GM19372 (cell line): ENCODE measurements around the gene GNAL.

Experiments used
- ATAC-seq: cut with Tn5 transposase; IDR thresholded peaks from one replicate; pipeline ENCODE4 v1.9.1; 2021; ENCODE audit warnings: mild to moderate bottlenecking, low read depth, moderate library complexity; ENCODE audit not compliant: unreplicated experiment

GNAL gene

DNA sequence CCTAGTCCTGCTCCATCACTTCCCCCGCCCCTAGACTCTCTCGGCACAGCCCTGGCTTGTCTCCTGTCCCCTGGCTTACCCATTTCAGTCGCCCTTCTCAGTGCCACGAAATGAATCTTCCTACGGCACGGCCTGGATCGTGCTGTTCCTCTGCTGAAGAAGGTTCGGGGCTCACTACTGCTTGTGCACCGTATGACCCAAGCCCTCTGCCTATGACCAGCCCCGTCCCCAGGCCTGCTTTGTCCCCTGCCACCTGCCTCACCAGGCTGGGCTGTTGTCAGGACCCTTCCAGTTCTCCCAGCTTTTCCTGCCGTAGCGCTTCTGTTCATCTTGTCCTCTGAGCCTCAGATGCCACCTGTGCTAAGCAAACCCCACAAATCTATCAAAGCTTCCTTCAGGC, 176.0 kb downstream of the GNAL start:
- ATAC-seq = no peak

DNA sequence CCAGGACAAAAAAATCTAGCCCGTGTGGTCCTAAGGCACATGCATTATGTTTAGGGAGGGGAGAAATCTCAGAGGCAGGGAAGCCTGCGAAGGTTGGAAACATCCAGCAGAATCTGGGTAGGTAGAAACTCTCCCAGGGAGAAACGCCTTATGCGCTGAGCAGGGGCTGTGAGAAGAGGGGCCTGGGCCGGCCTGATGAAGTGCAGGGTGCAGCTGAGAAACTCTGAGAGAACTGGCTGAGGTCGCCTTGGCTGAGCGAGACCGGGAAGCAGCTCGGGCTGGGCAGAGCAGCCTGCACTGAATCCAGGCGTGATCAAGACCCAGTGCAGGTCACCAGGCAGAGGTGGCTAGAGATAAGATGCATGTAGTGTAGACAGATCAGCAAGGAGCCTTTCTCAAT, 177.3 kb downstream of the GNAL start:
- ATAC-seq = no peak

DNA sequence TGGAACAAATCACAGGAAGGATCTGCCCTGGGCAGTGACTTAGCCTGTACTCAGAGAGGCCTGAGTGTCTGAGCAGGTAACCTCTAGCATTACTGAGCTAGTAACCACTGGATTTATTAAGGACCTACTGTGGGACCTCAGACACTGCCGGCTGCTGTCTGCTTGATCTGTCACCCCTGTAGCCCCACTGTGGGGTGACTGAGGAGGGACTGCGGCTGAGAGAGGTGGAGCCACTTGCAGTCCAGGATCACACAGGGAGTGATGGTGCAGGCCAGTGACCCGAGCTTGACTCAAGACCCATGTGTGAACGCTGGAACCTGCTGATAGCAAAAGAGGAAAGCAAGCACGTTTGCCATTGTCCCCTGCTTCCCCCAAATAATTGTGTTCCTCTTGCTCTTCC, 177.7 kb downstream of the GNAL start:
- ATAC-seq = no peak

DNA sequence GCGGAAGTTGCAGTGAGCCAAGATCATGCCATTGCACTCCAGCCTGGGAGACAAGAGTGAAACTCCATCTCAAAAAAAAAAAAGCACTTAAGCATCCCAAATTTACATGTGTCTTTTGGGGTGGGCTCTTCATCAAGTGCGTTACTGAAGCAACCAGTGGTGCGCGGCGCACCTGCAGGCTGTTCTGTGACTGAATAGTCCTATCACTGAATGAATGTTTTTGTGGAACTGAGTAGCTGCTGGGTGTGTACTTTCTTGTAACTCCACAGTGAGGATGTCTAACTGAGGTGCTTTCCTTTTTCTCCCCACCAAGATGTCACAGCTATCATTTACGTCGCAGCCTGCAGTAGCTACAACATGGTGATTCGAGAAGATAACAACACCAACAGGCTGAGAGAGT, 179.2 kb downstream of the GNAL start:
- ATAC-seq = no peak

DNA sequence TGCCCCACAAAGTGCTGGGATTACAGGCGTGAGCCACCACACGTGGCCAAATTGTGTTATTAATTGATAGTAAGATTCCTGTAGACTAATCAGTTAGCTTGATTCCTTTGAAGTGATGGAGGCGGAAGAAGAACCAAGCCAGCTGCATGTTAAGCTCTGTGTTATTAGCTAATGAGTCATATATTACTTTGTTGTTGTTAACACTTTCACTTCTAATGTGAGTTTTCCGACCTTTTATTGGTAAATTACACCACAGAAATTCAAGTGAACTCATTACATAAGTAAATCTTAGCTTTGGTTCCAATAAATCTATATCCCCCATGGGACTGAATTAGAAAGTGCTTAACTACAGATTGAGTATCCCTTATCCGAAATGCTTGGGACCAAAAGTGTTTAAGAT, 182.4 kb downstream of the GNAL start:
- no peak for ATAC-seq

DNA sequence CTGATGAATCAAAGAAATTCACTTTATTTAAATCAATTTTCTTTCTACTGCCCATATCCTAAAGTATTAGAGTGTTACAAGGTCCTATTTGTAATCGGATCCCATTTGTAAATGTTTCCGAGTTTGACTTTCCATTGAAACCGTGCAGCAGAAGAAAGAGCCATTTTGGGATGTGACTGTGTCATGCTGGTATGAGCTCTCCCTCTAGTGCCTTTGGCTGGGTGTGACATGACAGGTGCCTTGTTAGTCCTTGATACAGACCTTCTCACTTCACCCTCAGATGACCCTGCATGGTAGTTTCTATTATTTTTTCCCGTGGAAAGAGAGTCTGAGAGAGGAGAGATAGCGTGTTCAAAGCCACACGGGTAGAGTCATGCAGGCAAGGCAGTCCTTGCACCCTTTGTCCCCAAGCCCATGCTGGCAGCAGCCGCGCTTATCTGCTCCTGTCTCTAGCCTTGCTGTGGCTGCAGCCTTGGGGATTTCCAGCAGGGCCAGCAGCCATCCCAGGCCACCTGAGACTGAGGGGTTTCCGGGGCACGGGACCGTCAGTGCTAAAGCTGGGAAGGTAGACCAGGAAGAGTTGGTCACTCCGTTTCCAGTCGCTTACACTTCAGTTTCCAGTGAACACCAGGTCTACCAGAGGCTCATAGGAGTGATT, 183.5 kb downstream of the GNAL start:
- no peak for ATAC-seq

DNA sequence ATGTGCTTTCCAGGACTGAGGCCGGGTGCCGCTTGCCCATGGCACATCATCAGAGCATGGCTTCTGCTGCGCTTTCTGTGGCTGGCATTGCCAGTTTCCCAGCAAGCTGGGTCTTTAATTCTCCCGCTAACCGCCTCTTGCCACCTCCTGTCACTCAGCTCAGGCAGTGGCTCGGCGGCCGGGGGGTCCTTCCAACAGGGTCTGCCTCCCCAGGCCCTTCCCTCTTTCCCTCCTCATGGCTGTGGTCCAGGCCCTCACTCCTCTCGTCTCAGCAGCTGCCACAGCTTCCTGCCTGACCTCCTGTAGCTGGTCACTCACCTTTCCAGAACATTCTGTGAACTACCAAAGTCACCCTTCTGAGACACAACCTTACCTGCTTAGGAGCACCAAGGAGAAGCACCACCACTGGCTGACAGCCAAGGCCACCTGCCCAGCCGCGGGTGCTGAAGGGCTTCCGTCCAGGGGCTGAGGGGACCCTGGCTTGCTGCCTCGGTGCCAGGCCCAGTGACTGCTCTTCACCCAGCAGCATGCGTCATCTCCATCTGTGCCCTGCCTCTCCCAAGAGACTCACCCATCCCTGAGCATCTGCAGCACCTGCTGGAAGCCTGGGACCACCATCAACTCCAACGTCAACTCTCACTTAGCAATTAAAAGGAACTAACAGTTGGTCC, 184.7 kb downstream of the GNAL start:
- no peak for ATAC-seq

DNA sequence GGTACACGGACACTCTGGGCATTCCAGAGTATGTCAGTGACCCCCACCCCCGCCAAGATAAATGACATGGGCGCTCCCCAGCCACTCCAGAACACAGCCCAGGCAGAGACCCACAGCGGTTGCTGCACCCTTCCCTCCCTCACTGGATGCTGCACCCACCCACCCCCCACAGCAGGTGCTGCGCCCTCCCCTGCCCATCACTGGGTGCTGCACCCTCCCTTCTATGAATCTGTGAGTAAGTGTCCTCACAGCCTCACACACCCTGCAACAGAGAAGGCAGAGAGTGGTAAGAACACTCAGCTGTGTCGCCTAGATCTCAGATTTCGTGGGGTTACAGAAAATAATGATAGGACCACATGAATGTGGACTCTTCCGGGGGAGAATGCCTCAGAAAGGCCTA, 185.6 kb downstream of the GNAL start:
- no peak for ATAC-seq

DNA sequence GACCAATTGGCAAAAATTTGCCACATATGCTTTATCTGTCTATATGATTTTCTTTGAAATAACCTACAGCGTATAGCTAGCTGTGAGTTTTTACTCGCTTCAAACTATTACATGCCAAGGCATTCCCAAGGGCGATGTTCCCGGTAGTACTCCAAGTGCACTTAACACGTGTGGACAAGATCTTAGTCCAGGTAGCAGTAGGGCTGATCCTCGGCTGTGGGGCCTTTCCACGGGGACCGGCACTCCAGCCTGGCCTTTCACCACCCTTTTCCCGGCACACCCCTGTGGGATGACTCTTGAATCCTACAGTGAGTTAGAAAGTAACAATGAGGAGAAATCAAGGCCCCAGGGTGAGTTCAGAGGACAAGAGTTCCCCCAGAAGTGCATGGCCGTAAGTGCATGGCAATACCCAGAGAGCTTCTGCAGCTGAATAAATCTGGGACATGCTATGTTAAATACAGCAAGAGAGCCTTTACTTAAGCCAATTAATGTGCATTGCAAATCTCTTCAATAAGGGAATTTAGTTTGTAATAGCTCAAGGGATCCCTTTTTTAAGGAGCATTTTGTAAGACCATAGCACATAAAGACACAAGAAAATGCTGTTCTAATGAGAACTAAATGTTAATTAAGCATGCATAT, 188.6 kb downstream of the GNAL start:
- ATAC-seq = no peak

DNA sequence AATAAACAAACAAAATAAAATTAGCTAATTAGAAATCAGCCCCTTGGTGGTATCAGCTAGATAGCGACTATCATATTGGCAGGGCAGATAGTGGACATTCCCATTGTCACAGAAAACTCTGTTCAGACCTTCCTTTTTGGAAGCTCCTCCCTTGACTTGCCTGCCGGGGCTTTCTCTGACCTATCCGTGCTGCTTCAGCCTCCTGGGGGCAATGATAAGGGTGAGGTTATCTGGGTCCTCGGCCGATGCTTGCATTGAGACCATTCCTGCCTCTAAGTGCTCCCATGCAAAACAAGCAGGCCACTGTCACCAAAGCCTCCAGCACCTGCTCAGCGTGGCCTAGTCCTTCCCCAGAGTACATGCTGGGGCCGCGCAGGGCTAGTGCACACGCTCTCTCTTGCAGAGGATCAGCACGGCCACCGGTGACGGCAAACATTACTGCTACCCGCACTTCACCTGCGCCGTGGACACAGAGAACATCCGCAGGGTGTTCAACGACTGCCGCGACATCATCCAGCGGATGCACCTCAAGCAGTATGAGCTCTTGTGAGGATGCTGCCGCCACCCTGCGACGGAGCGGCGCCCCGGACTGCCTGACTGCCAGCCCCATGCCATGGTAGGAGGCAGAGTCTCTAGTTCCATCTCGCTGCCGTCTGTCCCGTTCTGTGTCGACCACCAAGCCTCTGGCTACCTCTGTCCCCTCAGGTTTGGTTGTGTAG, 191.7 kb downstream of the GNAL start:
- ATAC-seq = no peak

DNA sequence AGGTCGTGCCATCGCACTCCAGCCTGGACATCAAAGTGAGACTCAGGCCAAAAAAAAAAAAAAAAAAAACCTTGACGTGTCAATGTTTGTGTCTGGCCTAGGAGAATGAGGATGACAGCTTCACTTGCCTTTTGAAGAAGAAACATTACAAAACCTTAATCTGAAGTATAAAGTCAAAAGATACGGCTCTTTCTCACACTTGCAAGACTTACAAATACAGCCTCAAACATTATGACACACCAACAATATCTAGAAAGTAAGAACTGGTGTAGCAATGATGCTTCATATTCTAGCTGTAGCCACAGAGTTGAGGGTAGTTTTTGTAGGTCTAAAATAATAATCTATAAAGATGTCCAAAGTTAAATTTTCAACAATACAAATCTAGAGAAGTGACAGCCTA, 193.6 kb downstream of the GNAL start:
- ATAC-seq = no peak

DNA sequence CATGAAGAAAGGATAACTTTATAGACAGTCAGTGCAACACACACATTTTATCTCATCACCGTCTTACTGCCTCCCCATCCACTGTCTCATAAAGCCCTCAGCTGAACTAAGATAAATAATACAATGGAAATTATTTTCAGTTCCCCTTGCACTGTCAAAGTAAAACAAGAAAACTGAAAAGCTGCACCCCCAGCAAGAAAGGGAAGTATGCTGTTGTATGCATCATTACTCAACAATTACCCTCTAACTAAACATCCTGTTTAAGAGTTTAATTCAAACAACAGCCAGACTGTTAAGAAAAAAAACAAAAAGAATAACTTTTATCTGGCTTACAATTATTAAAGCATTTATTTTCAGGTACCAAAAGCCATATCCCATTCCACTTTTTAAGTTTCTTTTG, 194.1 kb downstream of the GNAL start:
- ATAC-seq = no peak

DNA sequence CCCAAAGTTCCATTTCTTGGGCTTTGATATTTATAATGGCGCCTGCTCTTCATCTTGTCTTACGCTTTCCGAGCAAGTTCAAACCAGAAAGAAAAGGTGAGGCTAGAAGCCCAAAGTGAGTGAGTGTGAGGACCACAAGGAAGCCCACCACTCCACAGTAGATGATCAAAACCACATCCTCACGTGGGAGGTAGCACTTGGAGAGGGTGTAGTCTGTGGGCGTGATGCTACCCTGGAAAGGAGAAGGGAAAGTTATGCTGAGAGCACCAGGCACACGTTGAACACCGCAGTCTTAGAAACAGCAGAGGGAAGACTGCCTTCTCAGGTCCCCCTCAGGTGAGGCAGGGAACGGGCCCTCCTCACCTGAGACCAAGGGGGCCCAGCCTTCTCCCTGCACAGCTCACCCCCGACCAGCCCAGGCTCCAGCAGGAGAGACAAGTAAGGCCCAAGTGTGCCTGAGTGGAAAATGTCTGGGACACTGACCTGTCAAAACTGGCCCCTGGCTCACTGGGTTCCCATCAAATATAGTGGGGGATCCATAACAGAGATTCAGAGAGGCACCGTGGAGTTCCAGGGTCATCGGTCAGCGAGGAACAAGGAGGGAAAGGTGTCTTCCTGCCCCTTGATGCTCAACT, 195.4 kb downstream of the GNAL start:
- no peak for ATAC-seq

DNA sequence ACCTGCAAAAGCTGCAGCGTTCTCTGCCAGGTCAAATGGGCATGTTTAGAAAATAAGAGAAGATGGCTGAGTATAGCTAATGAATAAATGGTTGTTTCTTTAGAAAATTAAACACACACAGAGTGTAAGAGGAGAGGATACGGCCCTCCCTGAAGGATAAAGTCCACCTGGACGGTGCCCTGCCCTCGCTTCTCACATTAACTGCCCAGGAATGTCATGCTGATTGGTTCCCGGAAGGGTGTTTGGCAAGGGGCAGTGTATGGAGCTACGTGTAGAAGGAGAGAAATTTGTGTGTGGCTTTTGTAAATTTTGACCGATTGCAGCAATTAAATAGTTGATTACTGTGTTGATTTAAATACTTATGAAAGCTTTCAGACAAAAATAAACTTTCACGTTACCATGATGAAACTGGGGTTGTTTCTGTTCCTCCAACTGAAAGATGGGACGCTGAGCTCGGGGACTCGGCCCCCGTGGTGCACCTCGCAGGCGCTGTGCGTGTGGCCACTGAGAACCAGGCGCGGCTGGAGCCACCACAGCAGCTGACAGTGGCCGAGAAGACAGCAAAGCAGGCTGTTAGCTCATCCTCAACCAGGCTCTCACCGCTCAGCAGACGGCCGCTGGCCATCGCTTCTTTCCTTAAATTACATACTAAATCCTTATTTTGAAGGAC, 196.3 kb downstream of the GNAL start:
- no peak for ATAC-seq

DNA sequence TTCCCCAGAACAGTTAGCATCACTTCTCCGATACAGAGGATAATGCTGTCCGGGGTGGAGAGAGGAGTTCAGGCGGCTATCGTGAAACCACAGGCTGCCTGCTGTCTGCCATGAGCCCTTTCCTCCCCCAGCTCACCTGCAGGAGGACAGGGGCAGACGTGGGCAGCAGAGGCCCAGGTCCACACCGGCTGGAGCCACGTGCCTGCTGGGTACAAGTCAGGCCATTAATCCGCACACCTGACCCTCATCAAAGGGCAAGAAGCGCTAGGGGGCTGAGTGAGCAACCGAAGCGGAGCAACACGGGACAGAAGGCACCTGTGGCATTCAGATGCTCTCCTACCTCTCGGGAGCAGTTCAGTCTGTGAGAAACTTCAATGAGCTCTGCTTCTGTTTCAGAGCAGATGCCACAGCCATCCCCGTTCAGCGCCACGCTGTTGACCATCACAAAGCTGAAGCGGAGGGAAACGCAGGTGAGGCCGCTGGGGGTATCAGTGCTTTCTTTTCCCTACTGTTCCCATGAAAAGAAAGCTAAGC, 197.6 kb downstream of the GNAL start:
- no peak for ATAC-seq

DNA sequence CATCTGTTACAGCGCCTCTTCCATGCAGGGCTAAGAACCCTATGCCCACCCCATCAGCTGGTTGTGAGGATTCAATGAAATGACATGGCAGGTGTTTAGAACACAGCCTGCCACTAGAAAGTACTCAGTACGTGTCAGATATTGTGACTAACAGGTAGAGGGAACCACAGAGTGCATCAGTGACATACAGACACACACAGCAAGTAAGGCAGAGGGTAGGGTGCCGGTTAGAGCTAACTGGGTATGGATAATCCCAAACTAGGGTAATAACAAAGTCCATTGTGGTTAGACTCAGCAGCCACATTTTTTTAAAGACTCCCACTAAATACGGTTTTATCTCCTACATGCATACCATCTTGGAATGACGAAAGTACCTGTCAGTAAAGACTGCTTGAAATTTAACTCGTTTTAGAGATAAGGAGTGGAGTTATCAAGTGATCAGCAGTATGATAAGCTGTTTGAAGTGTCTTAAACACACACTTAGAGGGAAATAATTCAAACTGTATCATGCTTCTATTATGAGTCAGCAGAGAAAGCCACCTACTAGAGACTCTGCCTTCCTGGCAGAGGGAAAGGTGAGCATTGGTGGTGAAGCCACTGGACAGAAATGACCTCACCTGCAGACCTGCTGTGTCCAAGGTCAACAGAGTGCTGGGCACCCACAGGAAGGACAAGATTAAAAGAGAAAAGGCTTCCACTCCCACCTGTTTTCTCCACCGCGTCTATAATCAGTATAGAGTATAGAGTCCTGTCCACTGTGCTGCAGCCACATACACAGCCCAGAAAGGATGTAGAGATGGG, 198.5 kb downstream of the GNAL start:
- ATAC-seq = no peak

DNA sequence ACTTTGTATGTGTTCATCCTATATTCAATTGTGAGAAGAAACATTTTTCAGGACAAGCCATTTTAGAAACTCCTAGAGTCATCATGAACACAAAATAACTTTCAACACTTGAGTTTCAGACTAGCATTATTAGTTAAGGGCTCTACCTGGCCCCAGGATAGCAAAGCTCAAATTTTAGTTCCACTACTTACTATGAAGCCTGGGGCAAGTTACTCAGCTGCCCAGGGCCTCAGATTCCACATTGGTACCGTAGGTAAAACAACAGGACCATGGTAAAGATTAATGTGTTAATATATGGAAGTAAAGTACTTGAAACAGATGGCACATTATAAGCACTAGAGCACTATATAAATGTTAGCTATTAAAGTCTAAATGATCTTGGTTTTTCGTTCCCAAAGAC, 199.7 kb downstream of the GNAL start:
- no peak for ATAC-seq

DNA sequence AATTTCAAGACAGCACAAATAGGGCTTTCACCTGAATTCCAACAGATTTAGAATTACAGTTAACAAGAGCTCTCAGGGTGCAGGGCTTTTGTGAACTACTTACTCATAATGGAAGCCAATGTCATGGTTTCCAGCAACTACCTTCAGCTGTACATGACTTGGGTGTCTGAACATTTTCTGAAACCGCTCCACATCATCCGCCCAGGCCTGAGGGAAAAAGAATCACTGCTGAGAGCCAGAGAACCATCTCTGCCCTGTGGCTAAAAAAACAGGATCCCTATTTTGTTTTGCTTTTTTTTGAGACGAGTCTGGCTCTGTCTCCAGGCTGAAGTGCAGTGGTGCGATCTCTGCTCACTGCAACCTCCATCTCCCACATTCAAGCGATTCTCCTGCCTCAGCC, 200.2 kb downstream of the GNAL start:
- no peak for ATAC-seq

DNA sequence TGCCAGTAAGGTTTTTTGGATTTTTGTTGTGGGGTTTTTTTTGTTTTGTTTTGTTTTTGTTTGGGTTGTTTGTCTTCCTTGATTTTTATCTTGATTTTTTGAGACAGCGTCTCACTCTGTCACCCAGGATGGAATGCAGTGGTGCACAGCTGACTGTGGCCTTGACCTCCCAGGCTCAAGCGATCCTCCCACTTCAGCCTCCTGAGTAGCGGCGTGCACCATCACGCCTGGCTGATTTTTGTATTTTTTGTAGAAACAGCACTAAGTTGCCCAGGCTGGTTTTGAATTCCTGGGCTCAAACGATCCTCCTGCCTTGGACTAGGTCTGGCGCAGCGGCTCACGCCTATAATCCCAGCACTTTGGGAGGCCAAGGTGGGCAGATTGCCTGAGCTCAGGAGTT, 202.7 kb downstream of the GNAL start:
- no peak for ATAC-seq
